Measurements from ENCODE around the gene ZC2HC1B.
"Not testable (repeated sequence)": the region's sequence is repeated elsewhere in the genome, so short reads cannot be mapped to it uniquely, and the experiment has no call there.

The ZC2HC1B gene

DNA sequence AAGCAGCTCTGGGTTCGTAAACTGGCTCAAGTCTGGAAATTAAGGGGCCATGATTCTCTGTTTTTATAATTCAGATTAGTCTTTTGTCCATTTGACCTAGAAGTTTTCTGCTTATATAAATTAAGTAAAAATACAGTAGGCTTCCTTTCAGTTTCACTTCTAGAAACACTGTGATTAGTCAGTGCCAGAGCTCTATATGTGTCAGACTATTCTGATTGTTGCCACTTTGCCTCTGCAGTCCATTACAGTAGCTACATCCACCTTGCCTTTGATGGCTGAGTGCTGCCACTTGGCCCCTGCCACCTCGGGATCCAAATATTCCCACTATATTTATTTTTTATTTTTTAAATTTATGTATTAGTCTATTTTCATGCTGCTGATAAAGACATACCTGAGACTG, 7.9 kb downstream of the ZC2HC1B start:
- H3K27ac ChIP-seq = no peak overlapping the region
- TF ChIP-seq, protein P1, sequence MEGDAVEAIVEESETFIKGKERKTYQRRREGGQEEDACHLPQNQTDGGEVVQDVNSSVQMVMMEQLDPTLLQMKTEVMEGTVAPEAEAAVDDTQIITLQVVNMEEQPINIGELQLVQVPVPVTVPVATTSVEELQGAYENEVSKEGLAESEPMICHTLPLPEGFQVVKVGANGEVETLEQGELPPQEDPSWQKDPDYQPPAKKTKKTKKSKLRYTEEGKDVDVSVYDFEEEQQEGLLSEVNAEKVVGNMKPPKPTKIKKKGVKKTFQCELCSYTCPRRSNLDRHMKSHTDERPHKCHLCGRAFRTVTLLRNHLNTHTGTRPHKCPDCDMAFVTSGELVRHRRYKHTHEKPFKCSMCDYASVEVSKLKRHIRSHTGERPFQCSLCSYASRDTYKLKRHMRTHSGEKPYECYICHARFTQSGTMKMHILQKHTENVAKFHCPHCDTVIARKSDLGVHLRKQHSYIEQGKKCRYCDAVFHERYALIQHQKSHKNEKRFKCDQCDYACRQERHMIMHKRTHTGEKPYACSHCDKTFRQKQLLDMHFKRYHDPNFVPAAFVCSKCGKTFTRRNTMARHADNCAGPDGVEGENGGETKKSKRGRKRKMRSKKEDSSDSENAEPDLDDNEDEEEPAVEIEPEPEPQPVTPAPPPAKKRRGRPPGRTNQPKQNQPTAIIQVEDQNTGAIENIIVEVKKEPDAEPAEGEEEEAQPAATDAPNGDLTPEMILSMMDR (IDR thresholded peaks at IDR 0.05) = no peak
- TF ChIP-seq ZFX (IDR thresholded peaks at IDR 0.05; ENCODE audit: borderline replicate concordance) = no peak

DNA sequence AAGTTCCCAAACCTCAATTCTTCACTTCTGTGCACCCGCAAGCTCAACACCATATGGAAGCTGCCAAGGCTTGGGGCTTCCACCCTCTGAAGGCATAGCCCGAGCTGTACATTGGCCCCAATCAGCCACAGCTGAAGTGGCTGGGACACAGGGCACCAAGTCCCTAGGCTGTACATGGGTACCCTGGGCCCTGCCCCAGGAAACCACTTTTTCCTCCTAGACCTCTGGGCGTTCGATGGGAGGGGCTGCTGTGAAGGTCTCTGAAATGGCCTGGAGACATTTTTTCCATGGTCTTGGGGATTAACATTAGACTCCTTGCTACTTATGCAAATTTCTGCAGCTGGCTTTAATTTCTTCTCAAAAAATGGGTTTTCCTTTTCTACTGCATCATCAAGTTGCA, 9.3 kb downstream of the ZC2HC1B start:
- H3K27ac ChIP-seq = not testable (repeated sequence)

DNA sequence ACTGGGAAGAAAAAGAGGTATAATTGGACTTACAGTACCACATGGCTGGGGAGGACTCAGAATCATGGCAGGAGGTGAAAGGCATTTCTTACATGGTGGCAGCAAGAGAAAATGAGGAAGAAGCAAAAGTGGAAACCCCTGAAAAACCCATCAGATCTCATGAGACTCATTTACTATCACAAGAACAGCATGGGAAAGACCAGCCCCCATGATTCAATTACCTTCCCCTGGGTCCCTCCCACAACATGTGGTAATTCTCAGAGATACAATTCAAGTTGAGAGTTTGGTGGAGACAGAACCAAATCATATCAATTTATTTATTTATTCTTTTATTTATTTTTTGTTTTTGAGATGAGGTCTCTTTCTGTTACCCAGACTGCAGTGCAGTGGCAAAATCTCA, 10.2 kb downstream of the ZC2HC1B start:
- H3K27ac ChIP-seq = not testable (repeated sequence)

DNA sequence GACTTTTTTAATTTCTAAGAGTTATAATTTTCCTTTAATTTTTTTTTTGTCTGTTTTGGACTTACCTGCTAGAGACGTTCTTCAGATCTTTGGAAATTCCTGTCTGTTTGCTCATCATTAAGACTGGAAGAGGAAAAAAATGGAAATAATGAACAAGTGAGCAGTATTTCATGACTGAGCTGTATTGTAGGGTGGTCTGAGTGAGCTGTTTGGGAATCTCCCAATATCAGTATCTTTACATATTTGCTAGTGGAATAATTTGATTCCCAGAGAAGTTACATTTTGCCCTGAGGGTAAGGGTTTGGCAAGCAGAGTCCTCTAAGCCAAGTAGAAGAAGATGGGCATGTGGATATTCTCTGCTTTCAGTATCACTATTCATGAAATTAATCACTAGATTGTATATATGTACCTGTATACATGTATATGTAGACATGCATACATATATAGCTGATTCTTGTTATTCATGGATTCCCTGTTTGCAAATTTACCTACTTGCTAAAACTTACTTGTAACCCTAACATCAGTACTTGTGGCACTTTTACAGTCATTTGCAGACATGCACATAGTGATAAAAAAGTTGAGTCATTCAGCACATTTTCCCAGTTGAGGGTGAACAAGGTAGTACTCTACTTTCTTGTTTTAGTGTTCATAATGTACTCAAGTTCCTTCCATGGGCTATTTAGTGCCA, 13.5 kb downstream of the ZC2HC1B start:
- TF ChIP-seq ZFX (IDR thresholded peaks at IDR 0.05; ENCODE audit: borderline replicate concordance) = no peak
- TF ChIP-seq, protein P1 (IDR thresholded peaks at IDR 0.05) = no peak
- H3K27ac ChIP-seq = 0 out of 2 replicates have a peak overlapping the region, but pooled peaks have one; percentile 12

DNA sequence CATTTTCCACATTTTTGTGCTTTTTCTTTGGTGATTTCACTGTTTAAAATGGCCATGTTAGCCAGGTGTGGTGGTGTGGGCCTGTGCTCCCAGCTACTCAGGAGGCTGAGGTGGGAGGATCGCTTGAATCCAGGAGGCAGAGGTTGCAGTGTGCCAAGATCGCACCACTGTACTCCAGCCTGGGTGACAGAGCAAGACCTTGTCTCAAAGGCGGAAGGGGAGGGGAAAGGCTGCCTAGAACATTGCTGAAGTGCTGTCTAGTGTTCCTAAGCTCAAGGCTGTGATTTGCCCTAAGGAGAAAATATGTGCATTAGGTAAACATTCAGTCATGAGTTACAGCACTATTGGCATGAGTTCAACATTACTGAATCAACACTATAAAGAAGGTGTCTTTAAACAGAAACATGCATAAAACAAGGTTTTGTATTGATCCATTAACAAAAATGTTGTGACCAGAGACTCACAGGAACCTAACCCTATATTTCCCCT, 14.0 kb downstream of the ZC2HC1B start:
- TF ChIP-seq, protein P1 (IDR thresholded peaks at IDR 0.05) = no peak
- 0 out of 2 replicates have a peak overlapping the region, but pooled peaks have one; percentile 12 for H3K27ac ChIP-seq

DNA sequence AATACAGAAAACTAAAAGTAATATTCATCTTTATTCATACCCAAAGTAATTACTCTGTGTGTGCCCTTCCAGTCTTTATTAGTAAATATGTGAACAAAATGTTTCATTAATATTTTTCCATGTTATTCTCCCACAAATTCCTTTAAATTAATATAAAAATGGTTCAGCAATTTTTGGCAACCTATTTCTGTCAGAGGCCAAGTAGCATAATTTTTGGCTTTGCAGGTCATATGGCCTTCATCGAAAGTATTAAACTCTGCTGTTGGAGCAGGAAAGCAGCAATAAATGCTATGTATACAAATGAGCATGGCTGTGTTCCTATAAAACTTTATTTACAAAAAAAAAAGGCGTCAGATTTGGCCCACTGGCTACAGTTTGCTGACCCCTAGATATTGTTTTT, 16.1 kb downstream of the ZC2HC1B start:
- TF ChIP-seq ZFX (IDR thresholded peaks at IDR 0.05; ENCODE audit: borderline replicate concordance) = no peak
- TF ChIP-seq, protein P1 (IDR thresholded peaks at IDR 0.05) = no peak
- no peak overlapping the region for H3K27ac ChIP-seq

DNA sequence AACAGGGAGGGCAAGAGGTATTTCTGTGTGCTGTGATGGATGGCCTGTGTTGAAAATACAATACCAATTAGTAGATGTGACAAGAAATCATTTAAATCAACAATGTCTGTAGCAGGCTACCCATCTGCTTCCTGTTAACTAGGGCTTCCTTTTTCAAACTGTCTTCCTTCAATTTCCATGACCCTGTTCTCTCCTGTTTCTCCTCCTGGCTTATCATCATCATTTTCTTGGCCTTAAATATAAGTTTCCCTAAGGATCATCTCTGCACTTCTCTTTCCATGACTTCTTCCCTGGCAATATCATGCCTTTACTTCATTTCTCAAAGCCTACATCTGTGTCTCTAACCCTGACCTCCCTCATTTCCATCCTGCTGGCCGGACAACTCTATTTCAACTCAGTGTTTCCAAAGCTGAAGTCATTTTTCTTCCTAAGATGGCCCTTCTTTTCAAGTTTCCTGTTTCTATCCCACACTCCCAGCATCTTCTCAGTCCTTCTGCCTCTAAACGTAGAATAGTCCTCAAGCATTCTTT, 18.2 kb downstream of the ZC2HC1B start:
- H3K27ac ChIP-seq = no peak overlapping the region
- TF ChIP-seq ZFX (IDR thresholded peaks at IDR 0.05; ENCODE audit: borderline replicate concordance) = no peak
- TF ChIP-seq, protein P1 (IDR thresholded peaks at IDR 0.05) = no peak

DNA sequence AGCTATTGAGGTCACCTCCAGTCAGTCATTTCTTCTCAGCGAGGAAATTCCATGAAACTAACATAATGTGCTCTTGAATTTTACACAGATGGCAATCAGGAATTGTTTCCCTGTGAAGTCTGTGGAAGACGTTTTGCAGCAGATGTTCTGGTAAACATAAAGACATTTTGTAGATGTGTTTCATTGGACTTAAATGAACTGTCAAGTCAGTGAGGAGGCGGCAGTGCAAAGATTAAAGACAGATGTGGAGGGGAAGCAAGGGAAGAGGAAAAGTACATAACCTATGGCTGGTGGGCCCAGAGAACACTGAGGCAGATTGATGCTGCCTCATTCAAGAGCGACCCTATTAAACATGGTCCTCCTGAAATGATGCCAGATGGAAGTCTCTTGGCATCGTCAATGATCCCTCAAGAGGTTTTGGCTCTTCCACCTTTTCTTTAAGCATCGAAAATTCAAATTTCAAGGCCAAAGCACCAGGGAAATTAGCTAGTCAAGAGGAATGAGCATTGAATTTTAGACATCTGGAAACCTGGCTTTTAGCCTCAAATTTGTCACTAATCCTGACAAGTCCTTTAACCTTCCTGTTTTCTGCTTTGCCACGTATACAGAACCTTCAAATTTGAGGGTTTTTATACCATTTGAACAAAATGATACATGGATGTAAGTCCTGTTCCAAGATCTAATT, 20.1 kb downstream of the ZC2HC1B start:
- TF ChIP-seq ZFX (IDR thresholded peaks at IDR 0.05; ENCODE audit: borderline replicate concordance) = no peak
- TF ChIP-seq, protein P1 (IDR thresholded peaks at IDR 0.05) = no peak

More for the DNA sequence above, 20.1 kb downstream of the ZC2HC1B start:
- no peak overlapping the region for H3K27ac ChIP-seq

All from 22Rv1 (cell line).